ENCODE data around the gene HHATL. TPM values are rescaled to one million over a fixed set of nuclear protein-coding genes. Genes with fewer than 3 reads are reported as not detected.

HHATL gene
- total and polyA plus RNA-seq, 2 donors (not counting 1 experiment from before 2014, with no cell fraction given): not detected

DNA sequence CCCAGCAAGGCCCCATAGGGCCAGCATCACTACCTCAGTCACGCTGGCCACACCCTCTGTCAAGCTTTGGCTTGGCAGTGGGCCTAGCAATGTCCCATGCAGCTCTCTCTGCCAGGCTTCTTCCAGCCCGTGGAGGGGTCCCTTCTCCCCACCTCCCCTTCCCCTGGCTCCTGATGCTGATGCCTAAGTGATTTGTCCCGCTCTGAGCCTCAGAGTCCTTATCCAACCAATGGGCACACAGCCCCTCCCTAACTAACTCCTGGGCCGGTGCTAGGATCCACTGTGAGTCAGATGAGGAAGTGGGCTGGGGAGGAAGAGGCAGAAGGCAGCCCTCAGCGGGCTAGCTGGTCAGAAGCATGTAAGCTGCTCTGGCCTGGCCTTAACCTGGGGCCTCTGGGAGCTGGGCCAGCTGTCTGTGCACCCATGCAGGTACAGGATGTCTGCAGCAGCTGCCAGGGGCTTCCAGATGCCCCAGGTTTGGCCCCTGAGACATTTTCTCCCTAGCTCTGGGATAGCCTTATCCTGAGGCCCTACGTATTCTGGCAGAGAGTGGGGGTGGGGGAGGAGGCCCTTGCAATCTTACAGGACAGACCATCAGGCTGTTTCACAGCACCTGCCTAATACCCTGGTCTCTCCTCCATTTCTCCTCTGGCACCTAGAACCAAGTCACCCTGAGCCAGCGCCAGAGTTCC is 49.8 kb downstream of the HHATL start:
- Histone ChIP-seq H3K27ac (ENCODE audit: insufficient read depth, low read length) (peak overlapping the region; percentile 80), H3K27me3 (ENCODE audit: control insufficient read depth, insufficient read depth, low read length) (no peaks in the 10 kb centered on the region), H3K36me3 (ENCODE audit: control insufficient read depth, insufficient read depth, low read length) (peaks cover 1% of the 10 kb centered on the region), H3K9ac (ENCODE audit: insufficient read depth, low read length) (no peak overlapping the region), H4K20me1 (ENCODE audit: control insufficient read depth, extremely low read depth, insufficient read depth, low read length) (no peaks in the 10 kb centered on the region), H3K4me1 (ENCODE audit: control insufficient read depth, extremely low read depth, insufficient read depth, low read length) (peaks cover 33% of the 10 kb centered on the region), H2AFZ (ENCODE audit: low read length) (no peak overlapping the region), H3K4me2 (ENCODE audit: extremely low read depth, insufficient read depth, low read length) (peak overlapping the region; percentile 80), H3K79me2 (ENCODE audit: control insufficient read depth, insufficient read depth, low read length) (peaks cover 32% of the 10 kb centered on the region), H3K9me3 (ENCODE audit: control insufficient read depth, insufficient read depth, low read depth, low read length) (no peaks in the 10 kb centered on the region), H3K4me3 (replicated peaks in 1 of 4; ENCODE audit: control extremely low read depth in 1 of 4, insufficient read depth in 1 of 4, low read depth in 3 of 4, low read length in 4 of 4) (peak overlapping the region; percentile 60 to 82 (median 75))
- TF ChIP-seq EZH2 (IDR thresholded peaks at IDR 0.05; ENCODE audit: low read length, missing control alignments): no peak
- TF ChIP-seq, protein P1, sequence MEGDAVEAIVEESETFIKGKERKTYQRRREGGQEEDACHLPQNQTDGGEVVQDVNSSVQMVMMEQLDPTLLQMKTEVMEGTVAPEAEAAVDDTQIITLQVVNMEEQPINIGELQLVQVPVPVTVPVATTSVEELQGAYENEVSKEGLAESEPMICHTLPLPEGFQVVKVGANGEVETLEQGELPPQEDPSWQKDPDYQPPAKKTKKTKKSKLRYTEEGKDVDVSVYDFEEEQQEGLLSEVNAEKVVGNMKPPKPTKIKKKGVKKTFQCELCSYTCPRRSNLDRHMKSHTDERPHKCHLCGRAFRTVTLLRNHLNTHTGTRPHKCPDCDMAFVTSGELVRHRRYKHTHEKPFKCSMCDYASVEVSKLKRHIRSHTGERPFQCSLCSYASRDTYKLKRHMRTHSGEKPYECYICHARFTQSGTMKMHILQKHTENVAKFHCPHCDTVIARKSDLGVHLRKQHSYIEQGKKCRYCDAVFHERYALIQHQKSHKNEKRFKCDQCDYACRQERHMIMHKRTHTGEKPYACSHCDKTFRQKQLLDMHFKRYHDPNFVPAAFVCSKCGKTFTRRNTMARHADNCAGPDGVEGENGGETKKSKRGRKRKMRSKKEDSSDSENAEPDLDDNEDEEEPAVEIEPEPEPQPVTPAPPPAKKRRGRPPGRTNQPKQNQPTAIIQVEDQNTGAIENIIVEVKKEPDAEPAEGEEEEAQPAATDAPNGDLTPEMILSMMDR (conservative IDR thresholded peaks at IDR 0.05 in 1 of 2, IDR thresholded peaks at IDR 0.05 in 1 of 2; ENCODE audit: low read depth in 1 of 2, low read length in 2 of 2): no peak
- DNase-seq (ENCODE audit: low read depth in 2 of 2): peak; percentile 77 to 85

GRCh38 chr3:42652251-42652610 is 50.4 kb downstream of the HHATL start:
- H3K4me3 ChIP-seq (replicated peaks in 1 of 4; ENCODE audit: control extremely low read depth in 1 of 4, insufficient read depth in 1 of 4, low read depth in 3 of 4, low read length in 4 of 4): peak overlapping the region; percentile 60 to 82 (median 75)
- H3K9me3 ChIP-seq (ENCODE audit: control insufficient read depth, insufficient read depth, low read depth, low read length): no peaks in the 10 kb centered on the region
- DNase-seq (ENCODE audit: low read depth in 2 of 2): peak in 1 of 2 donors; percentile 24
- H3K79me2 ChIP-seq (ENCODE audit: control insufficient read depth, insufficient read depth, low read length): peaks cover 32% of the 10 kb centered on the region
- H3K36me3 ChIP-seq (ENCODE audit: control insufficient read depth, insufficient read depth, low read length): peaks cover 3% of the 10 kb centered on the region
- no peak overlapping the region for H3K9ac ChIP-seq (ENCODE audit: insufficient read depth, low read length)
- H3K4me2 ChIP-seq (ENCODE audit: extremely low read depth, insufficient read depth, low read length): peak overlapping the region; percentile 80
- H3K27ac ChIP-seq (ENCODE audit: insufficient read depth, low read length): peak overlapping the region; percentile 80
- no peak for TF ChIP-seq EZH2 (IDR thresholded peaks at IDR 0.05; ENCODE audit: low read length, missing control alignments)
- TF ChIP-seq, protein P1 (conservative IDR thresholded peaks at IDR 0.05 in 1 of 2, IDR thresholded peaks at IDR 0.05 in 1 of 2; ENCODE audit: low read depth in 1 of 2, low read length in 2 of 2): no peak
- H3K27me3 ChIP-seq (ENCODE audit: control insufficient read depth, insufficient read depth, low read length): no peaks in the 10 kb centered on the region
- no peaks in the 10 kb centered on the region for H4K20me1 ChIP-seq (ENCODE audit: control insufficient read depth, extremely low read depth, insufficient read depth, low read length)
- H2AFZ ChIP-seq (ENCODE audit: low read length): no peak overlapping the region
- H3K4me1 ChIP-seq (ENCODE audit: control insufficient read depth, extremely low read depth, insufficient read depth, low read length): peaks cover 33% of the 10 kb centered on the region

DNA sequence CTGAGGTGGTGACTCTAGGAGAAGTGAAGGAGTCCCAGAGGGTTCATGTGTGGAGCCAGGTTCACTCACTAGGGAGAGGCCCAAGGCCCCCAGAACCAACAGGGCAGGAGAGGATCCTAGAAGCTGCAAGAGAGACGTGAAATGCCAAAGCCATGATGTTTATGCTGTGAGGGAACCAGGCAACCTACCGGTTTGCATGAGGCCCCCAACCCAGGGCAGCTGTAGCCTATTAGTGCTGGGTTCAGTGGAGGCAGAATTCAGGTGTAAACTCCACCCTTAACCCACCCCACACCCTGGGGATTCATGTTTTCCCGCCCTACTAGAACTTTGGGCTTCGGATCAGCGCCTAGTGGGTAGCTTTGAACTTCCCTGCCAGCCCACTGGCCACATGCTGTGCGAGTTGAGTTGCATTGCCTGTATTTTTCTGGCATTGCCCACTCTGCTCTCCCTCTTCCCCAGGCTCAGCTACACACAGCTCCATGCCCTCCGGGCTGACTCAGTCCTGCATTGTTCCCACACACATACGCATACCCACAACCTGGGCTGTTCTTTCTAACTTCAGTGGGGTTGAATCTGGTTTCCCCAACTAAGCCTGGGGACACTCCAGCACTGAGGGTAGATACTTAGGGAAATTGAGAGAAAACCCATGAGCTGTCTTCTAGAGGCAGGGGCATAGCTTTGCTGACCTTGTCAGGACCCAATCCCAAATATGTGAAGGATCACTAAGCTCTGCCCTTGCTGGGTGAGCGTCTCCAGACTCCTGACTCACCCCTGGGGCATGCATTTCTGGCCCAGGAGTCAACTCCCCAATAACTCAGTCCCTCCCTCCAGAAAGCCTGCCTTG is 51.1 kb downstream of the HHATL start:
- Histone ChIP-seq H3K4me1 (ENCODE audit: control insufficient read depth, extremely low read depth, insufficient read depth, low read length) (peaks cover 33% of the 10 kb centered on the region), H3K36me3 (ENCODE audit: control insufficient read depth, insufficient read depth, low read length) (peaks cover 3% of the 10 kb centered on the region), H3K27ac (ENCODE audit: insufficient read depth, low read length) (peak overlapping the region; percentile 80), H2AFZ (ENCODE audit: low read length) (no peak overlapping the region), H4K20me1 (ENCODE audit: control insufficient read depth, extremely low read depth, insufficient read depth, low read length) (no peaks in the 10 kb centered on the region), H3K4me2 (ENCODE audit: extremely low read depth, insufficient read depth, low read length) (peak overlapping the region; percentile 80), H3K9ac (ENCODE audit: insufficient read depth, low read length) (no peak overlapping the region), H3K79me2 (ENCODE audit: control insufficient read depth, insufficient read depth, low read length) (peaks cover 28% of the 10 kb centered on the region), H3K27me3 (ENCODE audit: control insufficient read depth, insufficient read depth, low read length) (no peaks in the 10 kb centered on the region), H3K4me3 (replicated peaks in 1 of 4; ENCODE audit: control extremely low read depth in 1 of 4, insufficient read depth in 1 of 4, low read depth in 3 of 4, low read length in 4 of 4) (peak overlapping the region in 2 of 4 experiments; percentile 70 to 82), H3K9me3 (ENCODE audit: control insufficient read depth, insufficient read depth, low read depth, low read length) (no peaks in the 10 kb centered on the region)
- TF ChIP-seq, protein P1 (conservative IDR thresholded peaks at IDR 0.05 in 1 of 2, IDR thresholded peaks at IDR 0.05 in 1 of 2; ENCODE audit: low read depth in 1 of 2, low read length in 2 of 2): no peak
- TF ChIP-seq EZH2 (IDR thresholded peaks at IDR 0.05; ENCODE audit: low read length, missing control alignments): no peak
- peak; percentile 57 to 78 for DNase-seq (ENCODE audit: low read depth in 2 of 2)

All from fibroblast of lung (primary cell).